NCI-H510A (cell line): ENCODE measurements around the gene CPE.
"Not testable (repeated sequence)": the region's sequence is repeated elsewhere in the genome, so short reads cannot be mapped to it uniquely, and the experiment has no call there.

Experiments used
- DNase-seq: peaks from one replicate; lab custom pipeline; 2025; lab: John Stamatoyannopoulos, UW

The CPE gene

DNA sequence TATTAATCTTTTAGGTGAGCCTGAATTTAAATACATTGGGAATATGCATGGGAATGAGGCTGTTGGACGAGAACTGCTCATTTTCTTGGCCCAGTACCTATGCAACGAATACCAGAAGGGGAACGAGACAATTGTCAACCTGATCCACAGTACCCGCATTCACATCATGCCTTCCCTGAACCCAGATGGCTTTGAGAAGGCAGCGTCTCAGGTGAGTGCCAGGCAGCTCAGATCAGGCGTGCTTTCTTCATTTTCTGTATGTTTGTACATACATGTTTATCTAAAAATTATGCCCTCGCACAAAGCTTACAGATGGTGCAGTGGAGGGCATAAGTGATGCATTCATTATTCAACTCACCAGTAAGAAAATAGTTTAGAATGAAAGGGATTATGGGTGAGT lies 85.6 kb downstream of the CPE start:
- no peak for DNase-seq

DNA sequence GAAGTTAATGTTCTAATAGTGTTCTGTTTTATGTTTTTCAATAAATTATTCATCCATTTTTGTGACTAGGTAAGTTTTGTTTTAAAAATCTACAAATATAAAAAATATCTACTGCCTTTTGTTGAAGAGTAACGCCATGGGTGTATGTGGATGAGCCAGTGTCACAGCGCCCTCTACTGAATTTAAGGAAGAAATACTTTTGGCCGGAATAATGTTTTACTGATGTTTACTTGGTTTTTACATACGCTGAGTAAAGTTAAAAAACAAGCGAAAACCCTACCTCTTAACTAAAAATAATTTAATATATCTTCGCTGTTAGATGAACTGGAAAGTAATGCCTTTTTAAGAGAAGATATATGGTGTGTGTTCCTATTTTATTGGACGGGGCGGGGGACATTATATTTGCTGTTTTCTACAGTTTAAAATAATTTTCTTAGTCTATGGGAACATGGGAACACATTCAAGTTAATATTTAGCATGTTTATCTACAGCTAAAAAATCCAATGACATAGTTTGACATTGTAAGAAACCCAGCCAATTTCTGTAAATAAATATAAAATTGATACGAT lies 86.1 kb downstream of the CPE start:
- DNase-seq: no peak

DNA sequence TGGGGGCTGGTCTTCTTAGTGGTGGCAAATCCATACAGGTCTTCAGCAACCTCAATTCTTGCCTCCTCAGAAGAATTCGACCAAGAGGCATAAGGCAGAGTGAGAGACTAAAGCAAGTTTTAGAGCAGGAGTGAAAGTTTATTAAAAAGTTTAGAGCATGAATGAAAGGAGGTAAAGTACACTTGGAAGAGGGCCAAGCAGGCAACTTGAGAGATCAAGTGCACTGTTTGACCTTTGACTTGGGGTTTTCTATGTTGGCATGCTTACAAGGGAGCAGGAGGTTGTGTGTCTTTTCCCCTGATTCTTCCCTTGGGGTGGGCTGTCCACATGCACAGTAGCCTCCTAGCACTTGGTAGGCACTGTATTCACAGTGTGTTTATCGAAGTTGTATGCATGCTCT lies 91.2 kb downstream of the CPE start:
- no peak for DNase-seq

DNA sequence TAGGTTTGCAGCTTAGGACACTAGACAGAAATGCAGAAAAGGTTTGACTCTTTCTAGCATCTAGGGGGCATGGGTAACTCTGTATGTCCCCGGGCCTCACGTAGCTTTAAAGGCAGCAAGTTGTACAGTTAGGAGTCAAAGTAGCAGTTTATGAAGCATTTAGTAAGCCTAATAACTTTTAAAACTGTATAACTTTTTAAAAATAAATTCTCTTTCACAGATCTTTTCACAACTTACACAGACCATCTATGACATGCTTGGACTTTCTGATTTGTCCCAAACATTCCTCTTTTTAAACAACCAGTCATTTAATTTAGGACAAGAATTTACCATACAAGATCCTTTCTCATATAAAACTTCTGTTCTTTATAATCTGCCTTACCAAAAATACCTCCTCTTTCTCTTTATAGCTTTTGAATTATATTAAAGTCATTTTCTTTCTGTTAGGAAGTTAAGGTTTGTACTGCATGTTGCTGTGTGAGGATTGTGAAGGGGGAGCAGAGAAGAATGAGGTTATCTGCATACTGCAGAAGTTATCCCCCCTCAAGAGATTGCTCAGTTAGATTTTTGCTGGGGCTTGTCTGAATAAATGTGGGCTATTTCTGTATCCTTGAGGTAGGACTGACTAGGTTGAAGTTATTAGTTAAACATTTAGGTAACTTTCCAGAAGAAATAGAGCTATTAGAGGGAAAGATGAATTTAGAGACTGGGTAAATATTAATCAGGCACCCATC lies 94.3 kb downstream of the CPE start:
- DNase-seq: no peak

DNA sequence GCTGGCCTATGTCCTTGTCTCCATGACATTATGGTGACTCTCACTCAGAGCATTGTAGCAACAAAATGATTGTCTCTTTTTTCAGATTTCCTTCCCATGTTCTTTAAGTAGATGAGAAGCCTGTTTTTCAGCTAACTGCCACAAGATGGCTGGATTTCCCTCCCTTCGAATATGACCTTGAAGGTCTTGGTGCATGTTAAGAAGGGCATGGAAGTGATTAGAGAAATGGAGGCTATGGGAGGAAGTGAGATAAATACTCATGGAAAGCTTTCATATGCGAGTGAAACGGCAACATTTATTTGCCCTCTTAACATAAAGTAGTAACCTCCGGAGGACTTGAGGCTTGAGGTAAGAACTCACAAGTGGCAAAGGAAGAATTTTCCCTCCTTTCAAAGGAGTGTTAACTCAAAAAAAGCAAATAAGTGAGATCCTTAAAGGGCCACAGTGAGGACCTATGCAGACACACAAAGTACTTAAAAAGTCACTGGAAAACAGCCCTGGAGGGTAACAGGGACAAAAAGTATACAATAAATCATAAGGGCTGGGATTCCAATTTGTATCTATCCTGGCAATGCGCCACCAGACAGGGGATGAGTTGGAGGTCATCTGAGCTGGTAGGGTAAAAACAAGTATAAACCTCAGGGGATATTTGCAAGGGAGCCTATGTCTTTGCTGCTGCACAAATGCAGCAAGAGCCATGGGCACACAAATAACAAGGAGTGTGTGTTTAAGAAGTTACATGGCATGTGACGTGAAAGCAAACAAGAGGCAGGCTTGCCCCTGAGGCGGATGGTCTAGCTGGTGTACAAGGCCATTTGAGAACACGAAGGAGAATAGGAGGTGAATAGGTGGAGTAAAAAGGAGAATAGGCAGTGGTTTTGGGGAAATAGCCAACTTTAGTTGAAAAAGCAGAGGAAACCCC lies 96.2 kb downstream of the CPE start:
- DNase-seq: no peak

DNA sequence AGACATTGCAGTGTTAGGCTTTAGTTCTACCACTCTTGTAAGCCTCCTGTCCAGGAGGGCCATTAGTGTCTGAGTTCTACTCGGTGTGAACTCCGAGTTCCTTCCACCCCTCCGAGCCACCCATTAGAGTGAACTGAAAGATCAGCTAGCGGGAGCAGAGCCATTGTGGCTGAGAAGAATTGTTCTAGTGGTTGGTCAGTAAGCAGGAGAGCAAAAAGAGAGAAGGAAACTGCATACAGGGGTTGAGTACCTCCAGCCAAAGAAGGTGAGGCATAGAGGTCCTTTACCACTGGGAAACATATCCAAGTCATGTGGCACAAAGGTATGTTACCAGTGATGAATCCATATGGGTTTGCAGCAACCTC lies 96.9 kb downstream of the CPE start:
- no peak for DNase-seq

DNA sequence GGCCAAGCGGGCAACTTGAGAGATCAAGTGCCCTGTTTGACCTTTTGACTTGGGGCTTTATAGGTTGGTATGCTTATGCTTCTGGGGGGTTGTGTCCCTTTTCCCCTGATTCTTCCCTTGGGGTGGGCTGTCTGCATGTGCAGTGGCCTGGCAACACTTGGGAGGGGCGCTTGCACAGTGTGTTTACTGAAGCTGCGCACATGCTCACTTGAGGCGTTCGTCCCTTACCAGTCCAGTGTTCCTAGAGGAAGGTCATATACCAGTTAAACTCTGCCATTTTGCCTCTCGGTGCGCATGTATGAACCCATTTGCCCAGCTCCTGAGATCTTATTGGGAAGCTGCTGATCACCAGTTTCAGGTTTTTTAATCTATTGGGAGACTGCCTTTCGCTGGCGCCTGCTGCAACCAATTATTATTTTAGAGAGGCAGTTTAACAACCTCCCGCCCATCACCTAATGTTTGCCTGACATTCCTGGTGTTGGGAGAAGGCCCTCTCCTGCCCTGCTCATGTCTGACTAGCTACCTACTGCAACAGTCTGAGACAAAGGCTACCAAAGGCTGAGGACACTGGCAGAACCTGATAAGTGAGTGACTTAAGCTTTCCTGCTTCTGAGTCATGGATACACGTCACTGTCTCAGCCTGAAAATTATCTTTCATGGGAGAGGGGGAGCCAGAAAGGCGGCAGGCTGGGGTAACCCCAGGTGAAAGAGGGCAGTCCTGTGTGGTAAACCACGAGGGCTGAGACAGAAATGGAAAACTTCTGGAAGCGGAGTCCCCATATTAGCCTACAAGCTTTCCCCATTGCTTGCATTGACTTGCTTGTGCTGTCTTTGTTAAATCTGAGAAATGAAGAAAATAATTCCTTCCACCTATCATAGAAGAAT lies 97.6 kb downstream of the CPE start:
- no peak for DNase-seq

DNA sequence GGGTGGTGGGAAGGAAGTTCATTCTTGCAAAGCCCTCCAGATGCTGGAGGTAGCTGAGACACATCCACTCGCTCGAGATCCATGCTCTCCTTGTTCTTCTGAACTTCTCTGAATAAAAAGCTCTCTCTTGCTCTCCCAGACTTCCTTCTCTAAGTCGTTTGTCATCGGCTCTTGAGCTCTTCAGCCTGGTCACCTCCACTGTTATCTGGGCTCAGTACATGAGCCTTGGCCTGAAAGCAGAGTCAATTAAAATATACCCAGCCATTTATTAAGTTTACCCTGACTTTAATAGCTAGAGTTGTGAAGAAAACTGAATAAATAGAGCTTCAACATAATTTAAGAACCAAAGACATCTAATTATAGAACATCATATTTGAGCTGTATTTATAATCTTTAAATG lies 99.0 kb downstream of the CPE start:
- no peak for DNase-seq

DNA sequence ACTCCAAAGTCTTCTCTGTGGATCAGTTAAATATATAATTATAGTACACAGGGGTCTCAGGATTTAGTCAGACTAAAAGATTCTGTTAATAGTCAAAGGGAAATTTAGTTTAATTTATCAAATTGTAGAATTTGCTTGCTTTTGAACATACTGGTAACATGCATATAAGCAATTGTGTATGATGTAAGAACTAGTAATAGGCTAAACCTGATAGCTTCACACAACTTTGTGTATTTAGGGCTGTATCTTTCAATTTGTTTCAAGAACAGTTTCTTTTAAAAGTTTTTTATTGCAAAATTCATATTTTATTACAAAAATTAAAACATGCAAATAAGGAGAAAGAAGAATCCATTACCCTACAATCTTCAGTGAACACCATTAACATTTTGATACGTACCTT lies 99.5 kb downstream of the CPE start:
- no peak for DNase-seq

DNA sequence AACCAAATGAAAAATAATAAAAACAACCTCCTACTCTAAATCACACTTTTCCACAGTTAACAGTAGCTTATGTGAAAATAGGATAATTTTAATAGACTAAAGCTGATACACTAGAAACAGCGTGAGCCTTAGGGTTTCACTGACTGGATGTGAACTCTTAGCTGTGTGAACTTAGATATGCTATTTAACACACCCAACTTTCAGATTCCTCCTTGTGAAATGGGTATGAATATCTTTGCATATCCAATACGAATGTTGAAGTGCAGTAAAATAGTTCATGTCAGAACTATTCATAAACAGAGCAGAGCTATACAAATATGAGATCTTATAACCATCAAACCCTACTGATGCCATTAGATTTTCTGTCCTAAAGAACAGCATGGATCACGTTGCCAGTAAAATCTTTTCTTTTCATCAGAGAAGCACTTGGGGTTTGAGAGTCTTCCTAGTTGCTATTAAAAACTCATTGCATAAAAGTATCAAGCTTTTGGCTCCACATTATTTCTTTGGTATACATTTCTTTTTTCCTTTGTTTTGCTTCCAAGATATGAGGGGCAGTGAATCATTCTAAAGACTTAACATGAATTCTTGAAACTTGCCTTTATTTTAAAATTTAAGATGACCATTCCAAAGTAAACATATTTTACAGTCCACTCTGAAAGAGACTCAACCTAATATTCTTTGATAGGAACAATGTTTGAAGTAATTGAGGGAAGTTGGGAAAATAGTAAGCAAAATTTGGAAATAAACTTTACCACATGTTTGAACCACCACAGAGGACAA lies 102.4 kb downstream of the CPE start:
- DNase-seq: no peak

DNA sequence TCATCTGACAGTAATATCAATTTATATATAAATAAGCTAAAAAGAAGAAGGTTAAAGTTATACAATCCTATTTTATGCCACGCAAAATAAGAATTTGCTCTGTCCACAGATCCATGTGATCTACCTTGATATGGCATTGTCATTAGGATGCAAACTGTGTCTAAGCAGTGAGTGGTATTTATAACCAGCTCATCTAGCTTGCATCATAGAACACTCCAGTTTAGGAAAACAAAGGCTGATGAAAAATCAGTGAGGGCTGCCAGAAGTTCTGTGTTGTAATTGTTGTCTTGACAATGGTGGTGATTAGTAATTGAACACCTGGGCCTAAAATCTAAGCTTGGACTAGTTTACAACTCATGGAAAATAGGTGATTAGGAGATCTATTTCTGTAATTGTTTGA lies 111.0 kb downstream of the CPE start:
- no peak for DNase-seq

DNA sequence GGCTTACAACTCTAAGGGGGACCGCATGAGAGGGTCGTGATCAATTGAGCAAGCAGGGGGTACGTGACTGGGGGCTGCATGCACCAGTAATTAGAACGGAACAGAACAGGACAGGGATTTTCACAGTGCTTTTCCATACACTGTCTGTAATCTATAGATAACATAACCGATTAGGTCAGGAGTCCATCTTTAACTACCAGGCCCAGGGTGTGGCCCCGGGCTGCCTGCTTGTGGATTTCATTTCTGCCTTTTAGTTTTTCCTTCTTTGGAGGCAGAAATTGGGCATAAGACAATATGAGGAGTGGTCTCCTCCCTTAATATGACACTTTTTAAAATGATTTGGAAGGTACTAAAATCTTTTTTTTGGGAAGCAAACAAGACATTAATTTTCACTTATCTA lies 113.8 kb downstream of the CPE start:
- DNase-seq: not testable (repeated sequence)

DNA sequence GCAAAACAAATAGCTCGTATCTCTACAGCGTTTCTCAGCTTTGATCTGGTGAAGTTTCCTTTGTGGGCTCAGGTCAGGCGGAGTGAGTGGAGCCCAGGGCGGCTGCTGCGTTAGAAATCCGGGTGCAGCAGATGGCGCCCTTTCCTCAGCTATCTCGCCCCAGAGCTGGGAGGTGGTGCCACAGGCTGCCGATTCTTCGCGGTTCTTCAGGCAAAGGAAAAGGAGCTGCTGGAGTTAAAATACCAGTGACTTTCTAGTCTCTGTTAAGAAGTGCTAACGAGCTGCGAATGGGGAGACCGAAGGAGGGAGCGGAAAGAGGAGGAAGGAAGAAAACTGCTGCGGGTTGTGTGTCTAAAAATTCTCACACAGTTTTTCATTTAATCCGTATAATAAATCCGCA lies 114.6 kb downstream of the CPE start:
- no peak for DNase-seq

DNA sequence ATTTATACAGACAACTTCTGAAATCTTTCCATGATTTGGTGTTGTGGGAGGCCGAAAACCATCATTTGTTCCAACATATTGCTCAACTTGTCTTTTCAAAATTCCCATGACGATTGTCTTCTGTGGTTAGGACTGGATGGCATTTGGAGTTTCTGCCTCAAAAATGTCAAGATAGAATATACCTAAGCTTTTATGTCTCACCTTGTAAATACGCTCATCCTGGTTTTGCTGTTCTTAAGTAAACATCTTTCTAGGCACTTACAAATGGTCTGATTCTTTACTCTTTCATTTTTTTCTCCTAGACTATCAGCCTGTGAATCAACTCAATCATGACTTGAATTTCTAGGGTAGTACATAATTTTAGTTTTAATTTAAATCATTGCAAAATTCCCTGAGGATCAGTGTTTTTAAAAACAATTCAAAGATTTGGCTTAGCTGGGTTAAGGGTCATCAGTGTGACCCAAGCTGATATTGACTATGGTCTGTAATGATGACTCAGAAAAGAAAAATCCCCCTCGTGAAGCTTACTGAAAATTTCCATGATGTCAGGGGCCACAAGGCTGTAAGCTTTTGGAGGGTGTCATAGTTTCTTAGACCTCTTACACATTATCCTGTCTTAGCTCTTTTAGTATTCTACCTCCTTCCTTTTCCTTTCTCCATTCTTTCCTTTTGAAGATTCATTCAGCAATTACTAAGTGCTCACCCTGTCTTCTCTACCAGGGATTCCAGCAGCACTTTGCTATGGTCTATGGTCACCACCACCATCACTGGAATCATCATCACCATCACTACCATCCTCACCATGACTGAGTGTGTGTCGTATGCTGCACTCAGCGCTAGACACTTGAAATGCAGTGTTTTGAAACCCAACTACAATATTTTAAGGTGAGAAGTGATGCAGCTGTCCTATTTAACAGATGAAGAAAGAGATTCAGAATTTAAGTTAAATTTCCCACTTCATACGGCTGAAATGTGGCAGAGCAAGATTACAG lies 124.4 kb downstream of the CPE start:
- DNase-seq: no peak

DNA sequence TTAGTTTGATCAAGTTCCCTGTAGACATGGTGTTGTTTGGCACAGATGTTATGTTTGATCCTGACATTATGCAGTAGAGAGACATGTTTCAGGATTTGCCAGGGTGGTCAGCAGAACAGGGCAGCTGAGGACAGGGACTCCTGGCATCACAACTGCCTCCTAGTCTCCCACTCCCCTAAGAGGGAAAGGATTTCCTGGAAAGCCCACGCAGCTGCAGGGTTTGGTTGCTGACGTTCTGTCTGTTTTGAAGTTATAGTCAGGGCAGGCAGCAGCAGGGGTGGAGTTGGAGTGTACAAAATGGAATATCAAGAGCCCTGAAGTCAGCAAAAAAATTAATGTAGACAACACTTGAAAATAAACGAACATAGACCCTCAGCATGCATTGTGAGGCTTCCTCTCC lies 125.4 kb downstream of the CPE start:
- DNase-seq: no peak

DNA sequence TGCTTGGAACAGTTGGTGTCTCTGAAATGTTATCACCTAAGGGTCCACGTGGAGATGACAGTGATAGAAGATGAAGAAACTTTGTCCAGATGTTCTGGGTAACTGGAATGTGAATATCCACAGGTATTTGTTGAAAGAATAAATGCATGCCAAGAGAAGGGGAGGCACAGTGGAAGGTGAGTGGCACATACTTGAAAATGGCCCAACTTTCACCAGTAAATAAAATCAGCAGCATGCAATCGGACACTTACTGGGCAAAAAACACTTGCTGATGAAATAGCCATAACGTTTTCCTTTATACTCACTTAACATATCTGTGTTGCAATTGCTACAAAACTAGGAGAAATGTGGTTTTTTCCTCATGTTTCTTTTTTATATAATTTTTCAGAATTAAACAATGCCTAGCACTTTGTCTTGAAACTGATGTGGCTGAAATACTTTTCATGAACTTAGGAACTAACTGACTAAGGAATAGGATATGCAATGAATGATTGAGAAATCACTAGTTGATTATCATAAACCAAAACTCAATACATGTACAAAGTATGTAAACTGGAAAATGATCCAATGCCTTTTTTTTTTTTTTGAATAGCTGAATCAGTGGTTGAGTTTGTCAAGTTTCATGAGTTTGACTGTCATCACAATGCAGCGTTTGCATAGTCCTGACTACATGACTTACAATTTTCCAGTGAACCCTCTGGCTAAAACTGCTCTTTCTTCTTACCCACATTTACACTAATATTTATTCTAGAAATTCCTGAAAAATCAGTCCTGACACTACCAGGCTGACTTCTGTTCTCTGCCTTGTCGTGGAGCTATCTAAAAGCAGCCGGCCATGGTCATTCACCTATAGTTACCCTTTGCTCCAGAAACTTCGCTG lies 127.4 kb downstream of the CPE start:
- no peak for DNase-seq

DNA sequence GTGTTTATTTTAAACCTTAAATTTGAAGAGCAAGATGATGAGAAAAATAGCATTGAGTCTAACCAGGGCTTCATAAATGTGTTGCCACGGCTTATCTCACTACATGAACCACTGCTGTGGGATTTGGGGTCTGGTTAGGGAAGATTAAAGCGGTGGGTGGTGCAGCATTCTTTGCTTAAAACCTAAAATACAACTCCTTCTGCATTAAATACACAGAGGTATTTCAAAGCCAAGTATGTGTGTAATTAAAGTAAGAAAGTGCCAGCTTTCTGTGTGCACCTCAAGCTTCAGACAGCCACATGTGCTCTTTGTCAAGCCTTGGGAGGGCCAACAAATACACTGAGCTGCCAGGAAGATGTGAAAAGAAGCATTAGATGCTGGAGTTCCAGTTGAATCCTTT lies 128.0 kb downstream of the CPE start:
- DNase-seq: no peak

DNA sequence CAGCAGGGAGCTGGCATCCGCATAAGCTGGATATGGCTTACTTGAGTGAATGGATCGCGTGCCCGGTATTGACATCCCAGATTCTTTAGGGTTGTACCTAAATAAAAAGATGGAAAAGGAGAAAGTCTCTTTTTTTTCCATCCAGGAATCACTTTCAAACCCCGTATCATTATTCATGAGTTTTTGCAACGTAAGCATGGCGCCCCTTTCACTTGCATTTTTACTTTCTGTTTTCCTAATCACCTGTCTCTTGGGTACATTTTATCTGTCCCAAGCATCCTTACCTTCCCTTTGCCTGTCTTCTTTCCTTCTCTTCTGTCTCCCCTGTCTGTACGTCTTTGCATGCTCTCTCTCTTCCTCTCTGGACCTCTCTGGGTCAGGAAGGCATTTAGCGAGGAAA lies 128.6 kb downstream of the CPE start:
- no peak for DNase-seq
